ENCODE results near the gene GSK3B. TPM values are rescaled to one million over a fixed set of nuclear protein-coding genes. Genes with fewer than 3 reads are reported as not detected.

Gene GSK3B
- total and polyA plus RNA-seq, 10 of the 15 experiments (the other 5 are each of a cell fraction or from before 2014, with no cell fraction given): 8.5 to 49.8 (median 25.5) TPM

- in situ Hi-C loops (cut with MboI) (no loop called here), intact Hi-C loops (cut with micrococcal nuclease; ENCODE audit: unreplicated experiment) (no loop called here)
- DNase-seq (ENCODE audit: low read depth, low spot score): no peak
- no peak for ATAC-seq
- H3K4me1 ChIP-seq (ENCODE audit: control insufficient read depth, insufficient read depth, low read length): no peaks in the 10 kb centered on the region
- POLR2A ChIA-PET: interaction anchor here (1.4 kb wide), 1 partner anchor 20 kb away, joined by 3 read pairs; no protein-coding TSS in a partner anchor
- RAD21 ChIA-PET (ENCODE audit: unreplicated experiment): interaction anchor here (1.5 kb wide), 1 partner anchor 177 kb away, joined by 4 read pairs; no protein-coding TSS in a partner anchor
- no peak overlapping the region for H3K9ac ChIP-seq (ENCODE audit: control insufficient read depth, insufficient read depth, low read length)
- no peak for FAIRE-seq
- peaks cover 89% of the 10 kb centered on the region for H3K79me2 ChIP-seq (ENCODE audit: control insufficient read depth, insufficient read depth, low read length)
- BruUV-seq (replicated peaks): no TSS peak
- peaks cover 2% of the 10 kb centered on the region; the same call in 1 of the 3 replicates for H3K9me3 ChIP-seq (replicated peaks; ENCODE audit: control insufficient read depth, insufficient read depth, low read length)
- TF ChIP-seq GATAD2B (conservative IDR thresholded peaks at IDR 0.05; ENCODE audit: low read depth): no peak
- no peak for TF ChIP-seq KDM1A (IDR thresholded peaks at IDR 0.05; ENCODE audit: borderline replicate concordance)
- TF ChIP-seq, protein P1, sequence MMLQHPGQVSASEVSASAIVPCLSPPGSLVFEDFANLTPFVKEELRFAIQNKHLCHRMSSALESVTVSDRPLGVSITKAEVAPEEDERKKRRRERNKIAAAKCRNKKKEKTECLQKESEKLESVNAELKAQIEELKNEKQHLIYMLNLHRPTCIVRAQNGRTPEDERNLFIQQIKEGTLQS (IDR thresholded peaks at IDR 0.05; ENCODE audit: borderline replicate concordance, extremely low read depth, low read depth, low read length): no peak
- no peak for TF ChIP-seq ZNF217 (IDR thresholded peaks at IDR 0.05)
- no peak for TF ChIP-seq PAX5 (IDR thresholded peaks at IDR 0.05; ENCODE audit: borderline replicate concordance, low read depth, low read length)
- no peak for TF ChIP-seq ASH2L (IDR thresholded peaks at IDR 0.05; ENCODE audit: borderline replicate concordance, low read depth)
- no peaks in the 10 kb centered on the region for H3K27me3 ChIP-seq (replicated peaks in 1 of 2; ENCODE audit: control insufficient read depth in 2 of 2, insufficient read depth in 2 of 2, low read length in 1 of 2)
- no peak overlapping the region for H2AFZ ChIP-seq (ENCODE audit: control insufficient read depth, low read depth, low read length)
- CTCF ChIA-PET: interaction anchor here (0.6 to 0.8 kb wide), 3 partner anchors 12 to 356 kb away, joined by 3 read pairs; no protein-coding TSS in a partner anchor
- H4K20me1 ChIP-seq (ENCODE audit: control insufficient read depth, insufficient read depth): no peaks in the 10 kb centered on the region
- 98% methylated on average over 5 of the region's 6 CpGs for WGBS (ENCODE audit: insufficient coverage, insufficient replicate concordance, low lambda C conversion rate, missing lambda C conversion rate)
- no peak overlapping the region for H3K4me2 ChIP-seq (ENCODE audit: control insufficient read depth, insufficient read depth)
- no peaks in the 10 kb centered on the region; a peak in 1 of 4 replicates for H3K36me3 ChIP-seq (ENCODE audit: control insufficient read depth in 2 of 2, insufficient read depth in 2 of 2, low read length in 1 of 2)
- SMC1A ChIA-PET (ENCODE audit: uncharacterized antibody, unreplicated experiment): interaction anchor here (0.8 to 2.2 kb wide), 7 partner anchors 9 to 271 kb away, joined by 3 to 6 read pairs (median 4); no protein-coding TSS in a partner anchor
- no peak overlapping the region for H3K27ac ChIP-seq (ENCODE audit: control insufficient read depth, insufficient read depth)
- H3K4me3 ChIP-seq: no peak overlapping the region
Measured at GRCh38 chr3:120071259-120071658, 23.0 kb downstream of the GSK3B start.
